ENCODE measurements around the gene ANAPC2.

DNA sequence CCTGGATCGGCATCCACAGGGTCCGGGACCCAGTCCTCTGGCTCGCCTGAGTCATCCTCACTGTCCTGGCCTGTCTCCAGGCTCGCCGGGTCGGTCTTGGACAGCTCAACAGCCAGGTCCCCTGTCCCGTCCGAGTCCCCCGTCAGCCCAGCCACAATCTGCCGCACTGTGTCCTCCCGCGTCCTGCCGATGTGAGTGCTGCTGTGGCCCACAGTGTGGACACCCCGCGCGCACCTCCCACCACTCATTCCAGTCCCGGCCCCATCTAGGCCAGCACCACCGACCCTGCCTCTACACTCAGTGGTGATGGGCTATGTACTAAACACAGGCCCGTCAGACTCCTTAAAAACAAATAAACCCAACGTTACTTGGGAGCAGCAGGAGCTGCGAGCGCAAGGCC, 6.7 kb downstream of the ANAPC2 start:
- TF ChIP-seq, protein P1, sequence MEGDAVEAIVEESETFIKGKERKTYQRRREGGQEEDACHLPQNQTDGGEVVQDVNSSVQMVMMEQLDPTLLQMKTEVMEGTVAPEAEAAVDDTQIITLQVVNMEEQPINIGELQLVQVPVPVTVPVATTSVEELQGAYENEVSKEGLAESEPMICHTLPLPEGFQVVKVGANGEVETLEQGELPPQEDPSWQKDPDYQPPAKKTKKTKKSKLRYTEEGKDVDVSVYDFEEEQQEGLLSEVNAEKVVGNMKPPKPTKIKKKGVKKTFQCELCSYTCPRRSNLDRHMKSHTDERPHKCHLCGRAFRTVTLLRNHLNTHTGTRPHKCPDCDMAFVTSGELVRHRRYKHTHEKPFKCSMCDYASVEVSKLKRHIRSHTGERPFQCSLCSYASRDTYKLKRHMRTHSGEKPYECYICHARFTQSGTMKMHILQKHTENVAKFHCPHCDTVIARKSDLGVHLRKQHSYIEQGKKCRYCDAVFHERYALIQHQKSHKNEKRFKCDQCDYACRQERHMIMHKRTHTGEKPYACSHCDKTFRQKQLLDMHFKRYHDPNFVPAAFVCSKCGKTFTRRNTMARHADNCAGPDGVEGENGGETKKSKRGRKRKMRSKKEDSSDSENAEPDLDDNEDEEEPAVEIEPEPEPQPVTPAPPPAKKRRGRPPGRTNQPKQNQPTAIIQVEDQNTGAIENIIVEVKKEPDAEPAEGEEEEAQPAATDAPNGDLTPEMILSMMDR (conservative IDR thresholded peaks at IDR 0.05): no peak
- TF ChIP-seq EZH2 (IDR thresholded peaks at IDR 0.05; ENCODE audit: low read depth): no peak

Measured in PC-9 (cell line).